PFSK-1 (cell line): ENCODE measurements around the gene PHLPP1.

Experiments
- POLR2AphosphoS5 ChIP-seq: IDR thresholded peaks from 2 replicates; pipeline ENCODE4 v1.6.1; 2012; ENCODE audit warnings: low read depth, mild to moderate bottlenecking, control low read depth, low read length, moderate library complexity
- REST ChIP-seq, 2 experiments: IDR thresholded peaks; 2 replicates each; pipeline versions ENCODE4 v1.6.1 to v1.8.0; 2011 to 2012; ENCODE audit warnings: low read depth in 2 of 2, low read length in 2 of 2, control low read depth in 1 of 2, inconsistent platforms in 1 of 2, mild to moderate bottlenecking in 1 of 2, moderate library complexity in 1 of 2; ENCODE audit not compliant: insufficient read depth in 1 of 2
- SIN3A ChIP-seq: IDR thresholded peaks from 2 replicates; pipeline ENCODE4 v1.6.1; 2012; ENCODE audit warnings: mild to moderate bottlenecking, low read length, moderate library complexity, borderline replicate concordance; ENCODE audit not compliant: insufficient read depth
- TAF1 ChIP-seq: IDR thresholded peaks from 2 replicates; pipeline ENCODE4 v1.6.1; 2012; ENCODE audit warnings: low read length, control low read depth, borderline replicate concordance; ENCODE audit not compliant: insufficient read depth

- TF ChIP-seq TAF1 (no peak), SIN3A (no peak), REST (IDR thresholded peaks at IDR 0.05; ENCODE audit: insufficient read depth in 1 of 2, low read depth in 2 of 2, low read length in 2 of 2) (no peak), POLR2AphosphoS5 (no peak)
These were observed 69.6 kb downstream of the PHLPP1 start for GRCh38 chr18:62784966-62785413.
